PC-9 (cell line): Measurements from ENCODE around the gene MPP2.

Experiments used
- EZH2 ChIP-seq: fragments of 200-600 bp; sonication (generic); IDR thresholded peaks from 2 replicates; pipeline ENCODE4 v1.8.0; 2017; ENCODE audit warnings: antibody characterized with exemption, low read depth
- TF ChIP-seq, protein P1 (sequence below): fragments of 200-600 bp; sonication (generic); conservative IDR thresholded peaks from 2 replicates; pipeline ENCODE4 v1.6.1; 2017; ENCODE audit warnings: mixed run types, antibody characterized with exemption, mild to moderate bottlenecking, moderate library complexity

DNA sequence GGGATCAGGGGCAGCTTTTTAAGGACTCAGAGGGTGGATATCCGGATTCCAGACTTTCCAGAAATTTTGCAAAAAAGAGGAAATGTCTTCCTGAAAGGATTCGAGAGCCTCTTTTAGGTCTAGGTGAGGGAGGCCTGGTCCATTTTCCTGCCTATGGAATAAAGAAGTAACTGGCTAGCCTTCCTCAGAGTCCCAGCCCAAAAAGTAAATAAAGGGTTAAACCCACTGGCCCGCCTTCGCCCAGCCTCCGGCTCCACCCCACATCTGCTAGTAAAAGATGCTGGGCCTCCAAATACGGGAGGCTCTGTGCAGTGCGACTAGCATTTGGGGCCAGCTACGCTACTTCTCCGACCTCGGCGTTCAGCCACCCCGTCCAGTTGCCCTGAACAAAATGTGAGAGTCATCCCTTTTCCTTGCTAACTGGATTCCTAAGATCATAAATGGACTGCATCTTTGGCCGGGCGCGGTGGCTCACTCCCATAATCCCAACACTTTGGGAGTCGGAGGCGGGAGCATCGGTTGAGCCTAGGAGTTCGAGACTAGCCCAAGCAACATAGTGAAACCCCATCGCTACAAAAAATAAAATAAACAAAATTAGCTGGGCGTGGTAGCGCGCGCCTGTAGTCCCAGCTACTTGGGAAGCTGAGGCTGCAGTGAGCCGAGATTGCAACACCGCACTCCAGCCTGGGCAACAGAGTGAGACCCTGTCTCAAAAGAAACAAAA is 824 bp upstream of the MPP2 start:
- TF ChIP-seq, protein P1, sequence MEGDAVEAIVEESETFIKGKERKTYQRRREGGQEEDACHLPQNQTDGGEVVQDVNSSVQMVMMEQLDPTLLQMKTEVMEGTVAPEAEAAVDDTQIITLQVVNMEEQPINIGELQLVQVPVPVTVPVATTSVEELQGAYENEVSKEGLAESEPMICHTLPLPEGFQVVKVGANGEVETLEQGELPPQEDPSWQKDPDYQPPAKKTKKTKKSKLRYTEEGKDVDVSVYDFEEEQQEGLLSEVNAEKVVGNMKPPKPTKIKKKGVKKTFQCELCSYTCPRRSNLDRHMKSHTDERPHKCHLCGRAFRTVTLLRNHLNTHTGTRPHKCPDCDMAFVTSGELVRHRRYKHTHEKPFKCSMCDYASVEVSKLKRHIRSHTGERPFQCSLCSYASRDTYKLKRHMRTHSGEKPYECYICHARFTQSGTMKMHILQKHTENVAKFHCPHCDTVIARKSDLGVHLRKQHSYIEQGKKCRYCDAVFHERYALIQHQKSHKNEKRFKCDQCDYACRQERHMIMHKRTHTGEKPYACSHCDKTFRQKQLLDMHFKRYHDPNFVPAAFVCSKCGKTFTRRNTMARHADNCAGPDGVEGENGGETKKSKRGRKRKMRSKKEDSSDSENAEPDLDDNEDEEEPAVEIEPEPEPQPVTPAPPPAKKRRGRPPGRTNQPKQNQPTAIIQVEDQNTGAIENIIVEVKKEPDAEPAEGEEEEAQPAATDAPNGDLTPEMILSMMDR = no peak
- TF ChIP-seq EZH2 = no peak
